Calu3 (cell line): ENCODE measurements around the gene SMG1. TPM values are rescaled to one million over a fixed set of nuclear protein-coding genes. Genes with fewer than 3 reads are reported as not detected.
A peak's percentile ranks its signal among the peaks of the same experiment; 100 is the strongest.

Source experiments
- BruUV-seq: library from RNA; stranded (reverse); fragments of 400-500 nt; replicated peaks from 2 replicates; lab custom pipeline; 2021; lab: Mats Ljungman, UMichigan
- CTCF ChIA-PET: fragments of 300-600 bp; sonication (Branson Sonifier 250); formaldehyde crosslinking; loops from one replicate; lab custom pipeline; 2022; ENCODE audit warnings: antibody characterized with exemption; lab: Charles Lee
- DNase-seq: peaks from one replicate; pipeline ENCODE4 v3.0.0; 2022
- H3K27ac Mint-ChIP-seq: one replicate; pipeline ENCODE4 v1.8.0; 2022; ENCODE audit warnings: mixed read lengths; ENCODE audit not compliant: unreplicated experiment
- H3K27me3 Mint-ChIP-seq: one replicate; pipeline ENCODE4 v1.8.0; 2022; ENCODE audit warnings: mixed read lengths; ENCODE audit not compliant: unreplicated experiment
- H3K36me3 Mint-ChIP-seq: one replicate; pipeline ENCODE4 v1.8.0; 2022; ENCODE audit warnings: mild to moderate bottlenecking, moderate library complexity, mixed read lengths; ENCODE audit not compliant: insufficient read depth, unreplicated experiment
- H3K4me1 Mint-ChIP-seq: one replicate; pipeline ENCODE4 v1.8.0; 2022; ENCODE audit warnings: mild to moderate bottlenecking, low read depth, mixed read lengths; ENCODE audit not compliant: unreplicated experiment
- H3K4me3 Mint-ChIP-seq: one replicate; pipeline ENCODE4 v1.8.0; 2022; ENCODE audit warnings: mild to moderate bottlenecking, low read depth, moderate library complexity, mixed read lengths; ENCODE audit not compliant: unreplicated experiment
- H3K9me3 Mint-ChIP-seq: one replicate; pipeline ENCODE4 v1.8.0; 2022; ENCODE audit warnings: low read depth, mixed read lengths; ENCODE audit not compliant: unreplicated experiment
- CTCF ChIP-seq: fragments of 200-600 bp; IDR thresholded peaks from one replicate; pipeline ENCODE4 v1.8.0; 2022; ENCODE audit warnings: antibody characterized with exemption; ENCODE audit not compliant: unreplicated experiment
- intact Hi-C: fragments of 100-400 bp; cut with micrococcal nuclease; formaldehyde crosslinking; loops from one replicate; pipeline ENCODE4 v1.10.0; 2022; ENCODE audit not compliant: unreplicated experiment
- total RNA-seq: library from RNA; stranded (reverse); gene quantifications from 2 replicates; pipeline ENCODE4 v1.2.3, GENCODE V29; 2022

Gene SMG1
- total RNA-seq, 1 experiment from 2014 or later = 129 TPM

- intact Hi-C loops = no loop called here
- H3K36me3 Mint-ChIP-seq = peaks cover 93% of the 10 kb centered on the region
- no TSS peak for BruUV-seq
- no peaks in the 10 kb centered on the region for H3K27me3 Mint-ChIP-seq
- H3K27ac Mint-ChIP-seq = peak within 1 kb of the TSS; percentile 98
- peaks cover 43% of the 10 kb centered on the region for H3K4me1 Mint-ChIP-seq
- no peaks in the 10 kb centered on the region for H3K9me3 Mint-ChIP-seq
- TF ChIP-seq CTCF = no peak
- peak within 1 kb of the TSS; percentile 96 for H3K4me3 Mint-ChIP-seq
- DNase-seq = peak; percentile 97
- CTCF ChIA-PET = interaction anchor here (0.7 to 4.8 kb wide), 5 partner anchors 9 to 218 kb away, joined by 3 to 39 read pairs (median 4); partner anchors contain the start of gene ARL6IP1
These were observed 136.1 kb downstream of the SMG1 start, which contains the start of gene RPS15A for GRCh38 chr16:18789850-18790706. RPS15A (minus strand) TSS chr16:18790334; CDS start chr16:18789113, 1,221 bp downstream.

- CTCF ChIA-PET = interaction anchor here (0.6 to 4.8 kb wide), 3 partner anchors 9 to 304 kb away, joined by 10 to 39 read pairs (median 17); partner anchors contain the start of gene ARL6IP1
- Mint-ChIP-seq H3K27ac (peak overlapping the region; percentile 98), H3K4me1 (peaks cover 47% of the 10 kb centered on the region), H3K27me3 (no peaks in the 10 kb centered on the region), H3K9me3 (no peaks in the 10 kb centered on the region), H3K4me3 (peak overlapping the region; percentile 96), H3K36me3 (peaks cover 93% of the 10 kb centered on the region)
- TF ChIP-seq CTCF = no peak
- DNase-seq = no peak
- BruUV-seq = TSS peak; percentile 45
- intact Hi-C loops = no loop called here
These were observed 136.7 kb downstream of the SMG1 start for GRCh38 chr16:18789515-18789849.

GRCh38 chr16:18788828-18789514 is 137.2 kb downstream of the SMG1 start:
- peaks cover 93% of the 10 kb centered on the region for H3K36me3 Mint-ChIP-seq
- no peaks in the 10 kb centered on the region for H3K27me3 Mint-ChIP-seq
- peaks cover 47% of the 10 kb centered on the region for H3K4me1 Mint-ChIP-seq
- DNase-seq = no peak
- no TSS peak for BruUV-seq
- TF ChIP-seq CTCF = no peak
- peak overlapping the region; percentile 96 for H3K4me3 Mint-ChIP-seq
- no peaks in the 10 kb centered on the region for H3K9me3 Mint-ChIP-seq
- CTCF ChIA-PET = interaction anchor here (0.6 to 4.8 kb wide), 3 partner anchors 12 to 304 kb away, joined by 3 to 39 read pairs (median 10); partner anchors contain the start of gene ARL6IP1
- intact Hi-C loops = no loop called here
- H3K27ac Mint-ChIP-seq = peak overlapping the region; percentile 98

GRCh38 chr16:18784917-18785623 is 141.1 kb downstream of the SMG1 start:
- TF ChIP-seq CTCF = no peak
- CTCF ChIA-PET = no interaction called here
- Mint-ChIP-seq H3K4me3 (peak overlapping the region; percentile 47), H3K4me1 (peaks cover 38% of the 10 kb centered on the region), H3K36me3 (peaks cover 73% of the 10 kb centered on the region), H3K27ac (peak overlapping the region; percentile 47), H3K9me3 (no peaks in the 10 kb centered on the region), H3K27me3 (no peaks in the 10 kb centered on the region)
- intact Hi-C loops = no loop called here
- no TSS peak for BruUV-seq
- DNase-seq = no peak
